Measurements from ENCODE around the gene GATAD2B.

DNA sequence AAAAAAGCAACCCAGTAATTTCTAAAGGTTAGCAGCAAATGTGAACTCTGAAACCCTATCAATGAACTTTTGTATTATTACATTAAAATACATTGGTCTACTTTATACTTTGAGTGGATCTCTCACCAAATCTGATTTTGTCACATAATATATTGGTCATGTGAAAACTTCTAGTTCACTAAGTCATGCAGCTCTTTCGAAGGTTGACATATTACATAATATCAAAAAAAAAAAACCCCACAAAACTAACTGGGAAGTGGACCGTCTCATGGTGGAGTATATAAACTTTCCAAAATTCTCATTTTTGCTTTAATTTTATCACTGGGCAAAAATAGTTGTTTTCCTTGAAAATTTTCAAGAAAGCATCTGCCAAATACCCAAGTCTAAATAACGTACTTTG lies 50.4 kb downstream of the GATAD2B start:
- TF ChIP-seq POLR2A (IDR thresholded peaks at IDR 0.05): no peak
- TF ChIP-seq, protein P1, sequence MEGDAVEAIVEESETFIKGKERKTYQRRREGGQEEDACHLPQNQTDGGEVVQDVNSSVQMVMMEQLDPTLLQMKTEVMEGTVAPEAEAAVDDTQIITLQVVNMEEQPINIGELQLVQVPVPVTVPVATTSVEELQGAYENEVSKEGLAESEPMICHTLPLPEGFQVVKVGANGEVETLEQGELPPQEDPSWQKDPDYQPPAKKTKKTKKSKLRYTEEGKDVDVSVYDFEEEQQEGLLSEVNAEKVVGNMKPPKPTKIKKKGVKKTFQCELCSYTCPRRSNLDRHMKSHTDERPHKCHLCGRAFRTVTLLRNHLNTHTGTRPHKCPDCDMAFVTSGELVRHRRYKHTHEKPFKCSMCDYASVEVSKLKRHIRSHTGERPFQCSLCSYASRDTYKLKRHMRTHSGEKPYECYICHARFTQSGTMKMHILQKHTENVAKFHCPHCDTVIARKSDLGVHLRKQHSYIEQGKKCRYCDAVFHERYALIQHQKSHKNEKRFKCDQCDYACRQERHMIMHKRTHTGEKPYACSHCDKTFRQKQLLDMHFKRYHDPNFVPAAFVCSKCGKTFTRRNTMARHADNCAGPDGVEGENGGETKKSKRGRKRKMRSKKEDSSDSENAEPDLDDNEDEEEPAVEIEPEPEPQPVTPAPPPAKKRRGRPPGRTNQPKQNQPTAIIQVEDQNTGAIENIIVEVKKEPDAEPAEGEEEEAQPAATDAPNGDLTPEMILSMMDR (IDR thresholded peaks at IDR 0.05): no peak

Measured in thyroid gland (tissue), 4 donors.